HepG2 (cell line): ENCODE data around the gene DOLK. TPM values are rescaled to one million over a fixed set of nuclear protein-coding genes. Genes with fewer than 3 reads are reported as not detected.
A peak's percentile ranks its signal among the peaks of the same experiment; 100 is the strongest.

Experiments
- ATF4 ChIP-seq, 2 experiments: fragments of 450-650 bp in 1 of 2; sonication (generic) in 1 of 2; formaldehyde crosslinking; IDR thresholded peaks; 2 replicates each; pipeline versions ENCODE4 v1.5.0 to v1.8.0; 2020 to 2022; ENCODE audit warnings: mild to moderate bottlenecking in 1 of 2, missing genetic modification reagents in 1 of 2
- DPF2 ChIP-seq: sonication (generic); formaldehyde crosslinking; IDR thresholded peaks from 2 replicates; pipeline ENCODE4 v1.4.0; 2020; ENCODE audit warnings: mild to moderate bottlenecking, low read depth, missing genetic modification reagents, borderline replicate concordance
- JDP2 ChIP-seq: sonication (generic); formaldehyde crosslinking; IDR thresholded peaks from 2 replicates; pipeline ENCODE4 v1.8.1; 2022; ENCODE audit warnings: missing genetic modification reagents, borderline replicate concordance
- NFE2L2 ChIP-seq: fragments of 150-350 bp; IDR thresholded peaks from 2 replicates; pipeline ENCODE4 v1.6.1; 2014; ENCODE audit warnings: low read length
- NFIC ChIP-seq: IDR thresholded peaks from 2 replicates; pipeline ENCODE4 v1.6.1; 2012; ENCODE audit warnings: mild to moderate bottlenecking, low read length, inconsistent platforms
- NR1H2 ChIP-seq: sonication (generic); formaldehyde crosslinking; IDR thresholded peaks from 2 replicates; pipeline ENCODE4 v1.8.1; 2022; ENCODE audit warnings: low read depth, missing genetic modification reagents, borderline replicate concordance
- REXO4 ChIP-seq: sonication (generic); formaldehyde crosslinking; IDR thresholded peaks from 2 replicates; pipeline ENCODE4 v1.8.0; 2022; ENCODE audit warnings: missing genetic modification reagents, mild to moderate bottlenecking, borderline replicate concordance
- SPEN ChIP-seq: sonication (generic); formaldehyde crosslinking; IDR thresholded peaks from 2 replicates; pipeline ENCODE4 v1.5.1; 2020; ENCODE audit warnings: low read depth, mild to moderate bottlenecking, missing genetic modification reagents
- USF2 ChIP-seq, 2 experiments: sonication (generic) in 1 of 2; formaldehyde crosslinking in 1 of 2; IDR thresholded peaks; 2 replicates each; pipeline versions ENCODE4 v1.5.1 to v1.6.1; 2011 to 2020; ENCODE audit warnings: borderline replicate concordance in 1 of 2, low read depth in 1 of 2, low read length in 1 of 2, mild to moderate bottlenecking in 1 of 2, missing genetic modification reagents in 1 of 2, moderate library complexity in 1 of 2
- ZEB1 ChIP-seq: IDR thresholded peaks from 2 replicates; pipeline ENCODE4 v1.6.1; 2012; ENCODE audit warnings: mild to moderate bottlenecking, low read depth, inconsistent platforms; ENCODE audit not compliant: insufficient replicate concordance
- ZNF253 ChIP-seq: sonication (generic); formaldehyde crosslinking; IDR thresholded peaks from 2 replicates; pipeline ENCODE4 v1.8.0; 2022; ENCODE audit warnings: mild to moderate bottlenecking, missing genetic modification reagents, borderline replicate concordance
- ZNF326 ChIP-seq: sonication (generic); formaldehyde crosslinking; IDR thresholded peaks from 2 replicates; pipeline ENCODE4 v1.4.0; 2020; ENCODE audit warnings: missing genetic modification reagents, borderline replicate concordance
- ZNF414 ChIP-seq: sonication (generic); formaldehyde crosslinking; IDR thresholded peaks from 2 replicates; pipeline ENCODE4 v1.5.0; 2020; ENCODE audit warnings: missing genetic modification reagents
- ZNF543 ChIP-seq: sonication (generic); formaldehyde crosslinking; IDR thresholded peaks from 2 replicates; pipeline ENCODE4 v1.4.0; 2020; ENCODE audit warnings: mild to moderate bottlenecking, missing genetic modification reagents
- ZNF605 ChIP-seq: sonication (generic); formaldehyde crosslinking; IDR thresholded peaks from 2 replicates; pipeline ENCODE4 v1.8.0; 2022; ENCODE audit warnings: mild to moderate bottlenecking, missing genetic modification reagents
- ZNF629 ChIP-seq: sonication (generic); formaldehyde crosslinking; conservative IDR thresholded peaks from 2 replicates; pipeline ENCODE4 v1.5.0; 2020; ENCODE audit warnings: missing genetic modification reagents
- ZNF75D ChIP-seq: sonication (generic); formaldehyde crosslinking; IDR thresholded peaks from 2 replicates; pipeline ENCODE4 v1.8.1; 2023; ENCODE audit warnings: missing genetic modification reagents, mild to moderate bottlenecking, borderline replicate concordance
- ZNF776 ChIP-seq: sonication (generic); formaldehyde crosslinking; IDR thresholded peaks from 2 replicates; pipeline ENCODE4 v1.4.0; 2020; ENCODE audit warnings: mild to moderate bottlenecking, missing genetic modification reagents
- ZNF790 ChIP-seq: sonication (generic); formaldehyde crosslinking; IDR thresholded peaks from 2 replicates; pipeline ENCODE4 v1.8.0; 2022; ENCODE audit warnings: missing genetic modification reagents, mild to moderate bottlenecking, borderline replicate concordance
- ZNF841 ChIP-seq: sonication (generic); formaldehyde crosslinking; IDR thresholded peaks from 2 replicates; pipeline ENCODE4 v1.8.1; 2023; ENCODE audit warnings: missing genetic modification reagents, borderline replicate concordance
- polyA plus RNA-seq, 8 experiments: library from polyadenylated mRNA; depleted of rRNA in 3 of 8; stranded (reverse) in 7 of 8; unstranded in 1 of 8; fragments of >200 nt; fragmentation: Illumina TruSeq in 4 of 8; extraction: Trizol in 4 of 8; gene quantifications; 2 replicates each; pipeline versions ENCODE4 v1.2.1 to v1.2.3, GENCODE V29; 2011 to 2016; ENCODE audit warnings: low read depth in 4 of 8, missing spikeins in 1 of 8, mixed read lengths in 1 of 8; ENCODE audit not compliant: insufficient read depth in 1 of 8
- total RNA-seq, 5 experiments: library from RNA; depleted of rRNA; stranded (reverse); fragments of >200 nt; fragmentation: Illumina TruSeq; extraction: Trizol; gene quantifications; 2 replicates each; pipeline ENCODE4 v1.2.3, GENCODE V29; 2016; ENCODE audit warnings: low read depth in 1 of 5
- TF ChIP-seq, protein P1 (sequence below): sonication (generic); formaldehyde crosslinking; IDR thresholded peaks from 2 replicates; pipeline ENCODE4 v1.4.0; 2020; ENCODE audit warnings: missing genetic modification reagents
- TF ChIP-seq, protein P2 (sequence below): sonication (generic); formaldehyde crosslinking; IDR thresholded peaks from 2 replicates; pipeline ENCODE4 v1.9.0; 2022; ENCODE audit warnings: low read depth, missing genetic modification reagents

The DOLK gene
- total and polyA plus RNA-seq, 2 of the 13 experiments (the other 11 are each of a cell fraction or from before 2014, with no cell fraction given): 15.4 to 18.7 TPM

GRCh38 chr9:128947527-128948301 is at the start of gene DOLK, which contains the start of gene NUP188 (continued):
- TF ChIP-seq, protein P1, sequence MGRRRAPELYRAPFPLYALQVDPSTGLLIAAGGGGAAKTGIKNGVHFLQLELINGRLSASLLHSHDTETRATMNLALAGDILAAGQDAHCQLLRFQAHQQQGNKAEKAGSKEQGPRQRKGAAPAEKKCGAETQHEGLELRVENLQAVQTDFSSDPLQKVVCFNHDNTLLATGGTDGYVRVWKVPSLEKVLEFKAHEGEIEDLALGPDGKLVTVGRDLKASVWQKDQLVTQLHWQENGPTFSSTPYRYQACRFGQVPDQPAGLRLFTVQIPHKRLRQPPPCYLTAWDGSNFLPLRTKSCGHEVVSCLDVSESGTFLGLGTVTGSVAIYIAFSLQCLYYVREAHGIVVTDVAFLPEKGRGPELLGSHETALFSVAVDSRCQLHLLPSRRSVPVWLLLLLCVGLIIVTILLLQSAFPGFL (CRISPR knock-in tag): no peak
- TF ChIP-seq NFIC: no peak
- peak in 1 of 2 experiments; percentile 67; a peak in 1 of 4 replicates for TF ChIP-seq ATF4 (CRISPR knock-in tag; IDR thresholded peaks at IDR 0.05)
- TF ChIP-seq ZNF414 (CRISPR knock-in tag): peak; percentile 90; the same call in 1 of the 2 replicates
- no peak for TF ChIP-seq NR1H2 (CRISPR knock-in tag)
- TF ChIP-seq ZNF629 (CRISPR knock-in tag): no peak
- TF ChIP-seq ZEB1: no peak
- TF ChIP-seq DPF2 (CRISPR knock-in tag): no peak
- no peak for TF ChIP-seq ZNF790 (CRISPR knock-in tag)
- TF ChIP-seq REXO4 (CRISPR knock-in tag): no peak
- peak; percentile 98 for TF ChIP-seq USF2 (IDR thresholded peaks at IDR 0.05; ENCODE audit: low read depth, low read length)
- peak; percentile 98; the same call in 1 of the 2 replicates for TF ChIP-seq USF2 (CRISPR knock-in tag; IDR thresholded peaks at IDR 0.05; ENCODE audit: borderline replicate concordance)
- no peak for TF ChIP-seq NFE2L2
- TF ChIP-seq ZNF776 (CRISPR knock-in tag): 0 out of 2 replicates have a peak, but pooled peaks have one; percentile 11
- TF ChIP-seq ZNF543 (CRISPR knock-in tag): peak; percentile 87
- no peak for TF ChIP-seq ZNF326 (CRISPR knock-in tag)
- TF ChIP-seq ZNF841 (CRISPR knock-in tag): peak; percentile 68; the same call in 1 of the 2 replicates
- TF ChIP-seq, protein P2, sequence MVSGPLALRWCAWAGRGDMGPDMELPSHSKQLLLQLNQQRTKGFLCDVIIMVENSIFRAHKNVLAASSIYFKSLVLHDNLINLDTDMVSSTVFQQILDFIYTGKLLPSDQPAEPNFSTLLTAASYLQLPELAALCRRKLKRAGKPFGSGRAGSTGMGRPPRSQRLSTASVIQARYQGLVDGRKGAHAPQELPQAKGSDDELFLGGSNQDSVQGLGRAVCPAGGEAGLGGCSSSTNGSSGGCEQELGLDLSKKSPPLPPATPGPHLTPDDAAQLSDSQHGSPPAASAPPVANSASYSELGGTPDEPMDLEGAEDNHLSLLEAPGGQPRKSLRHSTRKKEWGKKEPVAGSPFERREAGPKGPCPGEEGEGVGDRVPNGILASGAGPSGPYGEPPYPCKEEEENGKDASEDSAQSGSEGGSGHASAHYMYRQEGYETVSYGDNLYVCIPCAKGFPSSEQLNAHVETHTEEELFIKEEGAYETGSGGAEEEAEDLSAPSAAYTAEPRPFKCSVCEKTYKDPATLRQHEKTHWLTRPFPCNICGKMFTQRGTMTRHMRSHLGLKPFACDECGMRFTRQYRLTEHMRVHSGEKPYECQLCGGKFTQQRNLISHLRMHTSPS (CRISPR knock-in tag): no peak; the same call in 1 of the 2 replicates
- TF ChIP-seq ZNF75D (CRISPR knock-in tag): 0 out of 2 replicates have a peak, but pooled peaks have one; percentile 59
- TF ChIP-seq ZNF605 (CRISPR knock-in tag): peak; percentile 18; the same call in 1 of the 2 replicates
- TF ChIP-seq SPEN (CRISPR knock-in tag): peak; percentile 89
- TF ChIP-seq JDP2: no peak; the same call in 1 of the 2 replicates
- no peak for TF ChIP-seq ZNF253
